ENCODE measurements around the gene HOXB3.

Gene HOXB3

GRCh38 chr17:48612456-48612853 lies 22.4 kb upstream of the HOXB3 start:
- DNase-seq (ENCODE audit: low read depth in 2 of 2): no peak

GRCh38 chr17:48611681-48612455 lies 21.8 kb upstream of the HOXB3 start:
- DNase-seq (ENCODE audit: low read depth in 2 of 2): no peak

- DNase-seq (ENCODE audit: low read depth in 2 of 2): no peak
These were observed 21.2 kb upstream of the HOXB3 start for GRCh38 chr17:48611213-48611612.

GRCh38 chr17:48610282-48611211 lies 20.5 kb upstream of the HOXB3 start, which contains the start of gene HOXB7:
HOXB7 (minus strand) TSS chr17:48611017; CDS start chr17:48610918, 99 bp downstream.
- peak in 1 of 2 donors; percentile 63 for DNase-seq (ENCODE audit: low read depth in 2 of 2)

GRCh38 chr17:48609759-48610281 lies 19.8 kb upstream of the HOXB3 start:
- DNase-seq (ENCODE audit: low read depth in 2 of 2): no peak

GRCh38 chr17:48609033-48609432 lies 19.0 kb upstream of the HOXB3 start:
- no peak for DNase-seq (ENCODE audit: low read depth in 2 of 2)

- no peak for DNase-seq (ENCODE audit: low read depth in 2 of 2)
These were observed 18.4 kb upstream of the HOXB3 start for GRCh38 chr17:48608494-48608834.

- no peak for DNase-seq (ENCODE audit: low read depth in 2 of 2)
These were observed 17.0 kb upstream of the HOXB3 start for GRCh38 chr17:48606892-48607614.

GRCh38 chr17:48605991-48606891 lies 16.2 kb upstream of the HOXB3 start:
- no peak for DNase-seq (ENCODE audit: low read depth in 2 of 2)

GRCh38 chr17:48605409-48605919 lies 15.4 kb upstream of the HOXB3 start:
- DNase-seq (ENCODE audit: low read depth in 2 of 2): no peak

GRCh38 chr17:48604770-48605329 lies 14.8 kb upstream of the HOXB3 start, which contains the start of gene HOXB6:
HOXB6 (minus strand) TSS chr17:48604986; CDS start chr17:48598150, 6,836 bp downstream.
- no peak for DNase-seq (ENCODE audit: low read depth in 2 of 2)

- no peak for DNase-seq (ENCODE audit: low read depth in 2 of 2)
These were observed 14.1 kb upstream of the HOXB3 start for GRCh38 chr17:48603959-48604769.

- DNase-seq (ENCODE audit: low read depth in 2 of 2): no peak
These were observed 11.7 kb upstream of the HOXB3 start for GRCh38 chr17:48601539-48602425.

- no peak for DNase-seq (ENCODE audit: low read depth in 2 of 2)
These were observed 11.1 kb upstream of the HOXB3 start for GRCh38 chr17:48601207-48601538.

- DNase-seq (ENCODE audit: low read depth in 2 of 2): no peak
These were observed 10.4 kb upstream of the HOXB3 start for GRCh38 chr17:48600244-48601098.

GRCh38 chr17:48599354-48599753 lies 9.3 kb upstream of the HOXB3 start:
- no peak for DNase-seq (ENCODE audit: low read depth in 2 of 2)

- DNase-seq (ENCODE audit: low read depth in 2 of 2): no peak
These were observed 8.7 kb upstream of the HOXB3 start for GRCh38 chr17:48598736-48599135.
